Progenitor cell of endocrine pancreas (in vitro differentiated cells): ENCODE measurements around the gene ACACB. TPM values are rescaled to one million over a fixed set of nuclear protein-coding genes. Genes with fewer than 3 reads are reported as not detected.

Experiments
- DNase-seq: peaks from one replicate; pipeline ENCODE4 v3.0.0; 2021; ENCODE audit warnings: low spot score; ENCODE audit not compliant: unreplicated experiment
- H3K27ac Mint-ChIP-seq: 2 replicates; pipeline ENCODE4 v1.8.0; 2021; ENCODE audit warnings: mild to moderate bottlenecking, moderate library complexity, mixed read lengths
- H3K27me3 Mint-ChIP-seq: 2 replicates; pipeline ENCODE4 v1.8.0; 2021; ENCODE audit warnings: mixed read lengths
- H3K36me3 Mint-ChIP-seq: 2 replicates; pipeline ENCODE4 v1.8.0; 2022; ENCODE audit warnings: mixed read lengths; ENCODE audit not compliant: insufficient read depth
- H3K4me1 Mint-ChIP-seq: 2 replicates; pipeline ENCODE4 v1.8.0; 2021; ENCODE audit warnings: low read depth, mixed read lengths
- H3K4me3 Mint-ChIP-seq: 2 replicates; pipeline ENCODE4 v1.8.0; 2021; ENCODE audit warnings: low read depth, mild to moderate bottlenecking, moderate library complexity, mixed read lengths
- H3K9me3 Mint-ChIP-seq: 2 replicates; pipeline ENCODE4 v1.8.0; 2021; ENCODE audit warnings: low read depth, mixed read lengths
- CTCF ChIP-seq: fragments of 200-600 bp; sonication (generic); IDR thresholded peaks from one replicate; pipeline ENCODE4 v1.5.0; 2021; ENCODE audit warnings: antibody characterized with exemption, mild to moderate bottlenecking; ENCODE audit not compliant: unreplicated experiment
- total RNA-seq: library from RNA; stranded (reverse); gene quantifications from 2 replicates; pipeline ENCODE4 v1.2.1, GENCODE V29; 2021

The ACACB gene
- total RNA-seq, 1 donor from 2014 or later = 47.3 TPM

- Mint-ChIP-seq H3K36me3 (peaks cover 25% of the 10 kb centered on the region), H3K27me3 (no peaks in the 10 kb centered on the region), H3K9me3 (peaks cover 3% of the 10 kb centered on the region), H3K4me1 (no peaks in the 10 kb centered on the region), H3K4me3 (no peak overlapping the region), H3K27ac (no peak overlapping the region)
- DNase-seq = no peak
- TF ChIP-seq CTCF = no peak
Measured at GRCh38 chr12:109186993-109187653, 70.7 kb downstream of the ACACB start.

- Mint-ChIP-seq H3K4me1 (no peaks in the 10 kb centered on the region), H3K36me3 (peaks cover 14% of the 10 kb centered on the region), H3K4me3 (no peak overlapping the region), H3K27ac (no peak overlapping the region), H3K9me3 (no peaks in the 10 kb centered on the region), H3K27me3 (no peaks in the 10 kb centered on the region)
- DNase-seq = no peak
- no peak for TF ChIP-seq CTCF
Measured at GRCh38 chr12:109188108-109188712, 71.8 kb downstream of the ACACB start.

DNA sequence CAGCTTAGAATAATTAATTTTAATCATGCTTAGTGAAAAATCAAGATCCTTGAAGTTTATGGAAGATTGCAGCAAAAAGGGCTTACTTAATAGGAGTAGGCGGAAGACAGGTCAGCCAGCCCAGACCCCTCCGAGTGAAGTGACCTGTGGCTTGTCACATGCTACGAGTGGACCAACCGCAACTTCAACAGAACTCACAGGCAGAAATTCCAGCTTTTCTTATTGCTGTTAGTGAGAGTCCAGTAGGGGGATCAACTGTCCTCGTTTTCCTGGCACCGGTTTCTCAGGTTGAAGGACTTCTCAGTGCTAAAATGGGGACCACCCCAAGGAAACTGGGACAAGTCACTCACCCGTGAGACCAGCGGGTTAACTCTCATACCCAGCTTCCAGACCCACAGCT lies 72.9 kb downstream of the ACACB start:
- Mint-ChIP-seq H3K4me1 (no peaks in the 10 kb centered on the region), H3K36me3 (peaks cover 10% of the 10 kb centered on the region), H3K27ac (no peak overlapping the region), H3K27me3 (no peaks in the 10 kb centered on the region), H3K4me3 (no peak overlapping the region), H3K9me3 (no peaks in the 10 kb centered on the region)
- no peak for TF ChIP-seq CTCF
- DNase-seq = no peak

GRCh38 chr12:109191621-109192250 lies 75.3 kb downstream of the ACACB start:
- Mint-ChIP-seq H3K9me3 (no peaks in the 10 kb centered on the region), H3K27me3 (no peaks in the 10 kb centered on the region), H3K27ac (no peak overlapping the region), H3K36me3 (peaks cover 12% of the 10 kb centered on the region), H3K4me1 (no peaks in the 10 kb centered on the region), H3K4me3 (no peak overlapping the region)
- DNase-seq = no peak
- TF ChIP-seq CTCF = no peak

GRCh38 chr12:109192358-109192757 lies 76.0 kb downstream of the ACACB start:
- TF ChIP-seq CTCF = no peak
- Mint-ChIP-seq H3K36me3 (peaks cover 12% of the 10 kb centered on the region), H3K27ac (no peak overlapping the region), H3K27me3 (no peaks in the 10 kb centered on the region), H3K9me3 (no peaks in the 10 kb centered on the region), H3K4me1 (no peaks in the 10 kb centered on the region), H3K4me3 (no peak overlapping the region)
- no peak for DNase-seq
